Duodenal mucosa (tissue), 2 donors: ENCODE results near the gene TTC39C.

Experiments used
- H3K27ac ChIP-seq: one replicate; pipeline ENCODE4 v1.7.0; 2013; ENCODE audit warnings: low read depth, low read length
- H3K27me3 ChIP-seq, 2 donors: one replicate each; pipeline ENCODE4 v1.7.0; 2013; ENCODE audit warnings: low read length in 2 of 2, control low read depth in 1 of 2; ENCODE audit not compliant: insufficient read depth in 2 of 2, control insufficient read depth in 1 of 2
- H3K36me3 ChIP-seq, 2 donors: one replicate each; pipeline ENCODE4 v1.7.0; 2013; ENCODE audit warnings: low read length in 2 of 2, control low read depth in 1 of 2; ENCODE audit not compliant: insufficient read depth in 2 of 2, control insufficient read depth in 1 of 2
- H3K4me1 ChIP-seq, 2 donors: one replicate each; pipeline ENCODE4 v1.7.0; 2013; ENCODE audit warnings: low read length in 2 of 2, control low read depth in 1 of 2; ENCODE audit not compliant: insufficient read depth in 2 of 2, control insufficient read depth in 1 of 2
- H3K4me3 ChIP-seq, 2 donors: one replicate each; pipeline ENCODE4 v1.7.0; 2013; ENCODE audit warnings: low read length in 2 of 2, low read depth in 1 of 2
- H3K9ac ChIP-seq, 2 donors: one replicate each; pipeline ENCODE4 v1.7.0; 2013; ENCODE audit warnings: low read length in 2 of 2, low read depth in 1 of 2
- H3K9me3 ChIP-seq, 2 donors: one replicate each; pipeline ENCODE4 v1.7.0; 2013; ENCODE audit warnings: low read length in 2 of 2, control low read depth in 1 of 2; ENCODE audit not compliant: control insufficient read depth in 1 of 2

Gene TTC39C

DNA sequence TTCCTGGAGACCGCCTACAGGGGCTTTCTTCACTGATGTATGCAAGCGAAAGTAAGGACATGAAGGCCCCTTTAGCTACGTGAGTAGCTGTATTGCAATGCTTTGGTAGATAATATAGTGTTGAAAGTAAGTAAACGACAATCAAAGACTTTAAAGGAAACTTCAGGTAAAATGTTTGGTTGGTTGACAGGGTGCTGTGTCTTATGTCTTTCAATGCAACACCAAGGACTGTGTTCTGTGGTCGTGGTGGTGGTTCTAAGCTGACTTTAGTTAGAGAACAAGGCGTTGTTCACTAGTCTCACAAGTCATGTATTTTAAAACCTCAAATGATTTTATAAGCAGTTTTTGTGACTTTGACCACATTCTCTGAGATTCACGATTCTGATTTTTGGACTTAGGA lies 66.3 kb downstream of the TTC39C start:
- no peak overlapping the region for H3K4me3 ChIP-seq

DNA sequence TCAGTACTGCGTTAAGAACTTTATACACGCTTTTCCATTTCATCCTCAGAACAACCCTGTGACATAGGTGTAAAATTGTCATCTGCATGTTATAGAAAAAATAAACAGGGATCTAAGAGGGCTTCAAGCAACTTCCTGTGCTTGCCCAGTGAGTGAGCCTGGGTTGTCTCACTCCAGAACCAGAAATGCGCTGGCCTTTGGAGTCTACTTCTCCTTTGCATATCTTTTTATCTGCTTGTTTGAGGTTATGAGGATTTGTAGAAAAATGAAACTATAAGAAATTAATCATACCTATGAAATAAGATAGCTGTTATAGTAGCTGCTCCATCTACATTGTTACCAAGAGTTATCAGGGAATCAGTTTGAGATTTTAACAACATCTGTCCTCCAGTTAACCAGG lies 69.0 kb downstream of the TTC39C start:
- peaks cover 0 to 8% of the 10 kb centered on the region in 2 donors for H3K36me3 ChIP-seq
- no peak overlapping the region for H3K9ac ChIP-seq
- no peak overlapping the region for H3K4me3 ChIP-seq
- no peak overlapping the region for H3K27ac ChIP-seq
- no peaks in the 10 kb centered on the region for H3K4me1 ChIP-seq
- H3K9me3 ChIP-seq = no peaks in the 10 kb centered on the region
- no peaks in the 10 kb centered on the region for H3K27me3 ChIP-seq

More for the DNA sequence above, 66.3 kb downstream of the TTC39C start:
- H3K9me3 ChIP-seq = no peaks in the 10 kb centered on the region
- no peaks in the 10 kb centered on the region for H3K27me3 ChIP-seq
- no peak overlapping the region for H3K27ac ChIP-seq
- H3K4me1 ChIP-seq = peaks cover 6 to 10% of the 10 kb centered on the region in 2 donors
- H3K36me3 ChIP-seq = peaks cover 0 to 5% of the 10 kb centered on the region in 2 donors
- H3K9ac ChIP-seq = no peak overlapping the region

DNA sequence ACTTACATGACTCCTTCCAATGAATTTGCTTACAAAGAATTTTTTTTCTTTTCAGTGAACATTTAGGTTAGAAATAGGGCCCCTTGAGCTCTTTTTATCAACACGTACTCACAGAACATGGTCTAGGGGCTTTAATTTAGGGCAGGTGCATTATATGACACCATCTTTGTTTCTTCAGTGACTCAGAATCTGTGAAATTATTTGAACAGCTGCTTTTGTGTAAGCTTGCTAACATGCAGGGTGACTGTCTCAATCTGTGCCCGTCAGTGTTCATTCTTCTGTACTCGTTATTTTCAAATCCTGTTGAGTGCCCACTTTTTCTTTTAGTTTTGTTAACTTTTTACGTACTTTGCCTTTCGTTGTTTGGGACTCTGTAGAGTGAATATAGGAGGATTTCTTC lies 71.5 kb downstream of the TTC39C start:
- peaks cover 0 to 4% of the 10 kb centered on the region in 2 donors for H3K36me3 ChIP-seq
- no peak overlapping the region for H3K9ac ChIP-seq
- H3K4me1 ChIP-seq = no peaks in the 10 kb centered on the region
- no peaks in the 10 kb centered on the region for H3K9me3 ChIP-seq
- H3K27ac ChIP-seq = no peak overlapping the region
- no peaks in the 10 kb centered on the region for H3K27me3 ChIP-seq
- H3K4me3 ChIP-seq = no peak overlapping the region

DNA sequence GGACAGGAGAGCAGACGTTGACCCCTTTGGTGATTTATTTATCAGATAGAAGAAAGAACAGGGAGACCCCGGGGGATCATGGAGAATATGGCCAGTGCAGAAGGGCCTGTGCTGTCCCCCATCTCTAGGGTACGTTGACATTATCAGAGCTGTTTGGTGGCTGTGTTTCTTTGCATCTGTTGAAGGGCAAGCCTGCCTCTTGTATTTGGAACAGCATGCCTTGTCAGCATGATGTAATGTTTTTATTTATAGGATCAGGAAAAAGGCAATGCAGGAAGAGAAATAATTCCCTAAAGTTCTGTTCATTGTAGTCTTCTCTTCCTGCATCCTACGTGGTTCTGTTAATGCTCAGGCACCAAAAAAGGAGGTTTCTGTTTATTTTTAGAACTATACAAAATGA lies 74.5 kb downstream of the TTC39C start:
- H3K36me3 ChIP-seq = peaks cover 0 to 7% of the 10 kb centered on the region in 2 donors
- H3K9ac ChIP-seq = no peak overlapping the region
- H3K4me3 ChIP-seq = no peak overlapping the region
- H3K9me3 ChIP-seq = no peaks in the 10 kb centered on the region
- H3K27me3 ChIP-seq = no peaks in the 10 kb centered on the region
- H3K27ac ChIP-seq = no peak overlapping the region
- H3K4me1 ChIP-seq = no peaks in the 10 kb centered on the region

DNA sequence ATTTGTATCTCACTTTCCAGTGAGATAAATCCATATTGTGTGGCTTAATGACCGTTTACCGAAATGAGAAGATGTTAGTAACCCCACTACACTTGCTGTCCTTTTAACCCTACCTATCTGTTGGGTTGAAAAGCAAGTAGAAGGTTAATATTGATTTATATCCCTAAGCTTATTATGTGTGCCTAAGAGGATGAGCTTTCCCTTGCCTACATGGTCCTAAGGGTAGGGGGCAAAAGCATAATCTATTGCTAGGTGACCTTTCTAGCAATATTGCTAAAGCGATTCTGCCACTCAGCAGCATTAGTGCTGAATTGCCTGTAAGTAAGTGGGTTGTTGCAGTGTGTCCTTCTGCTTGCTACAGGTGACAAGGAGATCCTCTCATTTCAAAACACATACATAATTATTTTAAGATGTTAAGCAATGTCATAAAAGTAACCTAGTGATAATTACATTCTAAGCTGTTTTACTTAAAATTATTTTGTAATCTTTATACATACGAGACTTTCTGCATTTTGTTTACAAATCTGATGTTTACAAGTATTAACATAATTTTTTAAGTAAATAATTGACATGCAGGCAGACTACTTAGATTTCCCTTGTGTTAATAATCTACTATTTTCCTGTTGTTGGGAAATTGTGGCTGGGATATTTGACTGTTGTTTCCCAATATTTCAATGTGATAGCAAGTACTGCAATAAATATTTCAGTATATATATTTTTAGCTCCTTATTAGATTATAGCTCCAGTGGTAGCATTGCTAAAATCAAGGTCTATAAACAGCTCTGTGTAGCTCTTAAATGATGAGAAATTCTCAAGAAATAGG lies 75.2 kb downstream of the TTC39C start:
- Histone ChIP-seq H3K36me3 (peaks cover 0 to 7% of the 10 kb centered on the region in 2 donors), H3K4me1 (no peaks in the 10 kb centered on the region), H3K9ac (no peak overlapping the region), H3K9me3 (no peaks in the 10 kb centered on the region), H3K27me3 (no peaks in the 10 kb centered on the region), H3K27ac (no peak overlapping the region), H3K4me3 (no peak overlapping the region)

DNA sequence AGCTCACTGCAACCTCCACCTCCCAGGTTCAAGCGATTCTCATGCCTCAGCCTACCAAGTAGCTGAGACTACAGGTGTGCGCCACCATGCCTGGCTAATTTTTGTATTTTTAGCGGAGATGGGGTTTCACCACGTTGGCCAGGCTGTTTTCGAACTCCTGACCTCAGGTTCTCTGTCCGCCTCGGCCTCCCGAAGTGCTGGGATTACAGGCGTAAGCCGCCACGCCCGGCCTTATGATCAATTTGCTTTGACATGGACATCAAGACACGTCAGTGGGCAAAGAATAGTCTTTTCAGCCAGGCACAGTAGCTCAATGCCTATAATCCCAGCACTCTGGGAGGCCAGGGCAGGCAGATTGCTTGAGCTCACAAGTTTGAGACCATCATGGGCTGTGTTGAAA lies 76.3 kb downstream of the TTC39C start:
- Histone ChIP-seq H3K27me3 (no peaks in the 10 kb centered on the region), H3K36me3 (peaks cover 0 to 7% of the 10 kb centered on the region in 2 donors), H3K4me1 (no peaks in the 10 kb centered on the region), H3K4me3 (no peak overlapping the region), H3K9ac (no peak overlapping the region), H3K27ac (no peak overlapping the region), H3K9me3 (no peaks in the 10 kb centered on the region)

DNA sequence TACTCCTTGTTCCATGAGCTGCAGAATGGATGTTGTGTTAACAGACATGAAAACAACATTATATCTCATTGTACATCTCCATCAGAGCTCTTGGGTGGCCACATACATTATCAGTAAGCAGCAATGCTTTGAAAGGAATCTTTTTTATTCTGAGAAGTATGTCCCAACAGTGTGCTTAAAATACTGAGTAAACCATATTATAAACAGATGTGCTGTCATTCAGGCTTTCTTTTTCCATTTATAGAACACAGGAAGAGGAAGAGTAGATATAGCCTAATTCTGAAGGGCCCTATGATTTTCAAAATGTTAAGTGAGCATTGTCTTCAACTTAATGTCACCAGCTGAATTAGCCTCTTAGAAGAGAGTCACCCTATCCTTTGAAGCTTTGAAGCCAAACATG lies 80.0 kb downstream of the TTC39C start:
- Histone ChIP-seq H3K27me3 (no peaks in the 10 kb centered on the region), H3K4me3 (no peak overlapping the region), H3K36me3 (peaks cover 0 to 3% of the 10 kb centered on the region in 2 donors), H3K9ac (no peak overlapping the region), H3K27ac (no peak overlapping the region), H3K4me1 (no peaks in the 10 kb centered on the region), H3K9me3 (no peaks in the 10 kb centered on the region)

DNA sequence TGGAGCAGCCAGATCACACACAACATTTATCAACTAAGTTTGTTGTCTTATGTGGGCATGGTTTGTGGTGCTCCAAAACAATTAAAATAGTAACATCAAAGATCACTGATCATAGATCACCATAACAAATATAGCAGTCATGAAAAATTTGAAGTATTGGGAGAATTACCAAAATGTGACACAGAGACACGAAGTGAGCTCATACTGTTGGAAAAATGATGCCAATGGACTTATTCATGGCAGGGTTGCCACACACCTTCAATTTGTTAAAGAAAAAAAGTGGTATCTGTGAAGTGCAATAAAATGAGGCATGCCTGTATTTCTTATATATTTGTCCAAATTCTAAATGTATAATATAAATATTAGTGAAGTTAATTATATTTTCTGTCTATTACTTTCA lies 81.4 kb downstream of the TTC39C start:
- no peak overlapping the region for H3K4me3 ChIP-seq
- no peak overlapping the region for H3K9ac ChIP-seq
- no peak overlapping the region for H3K27ac ChIP-seq
- no peaks in the 10 kb centered on the region for H3K4me1 ChIP-seq
- no peaks in the 10 kb centered on the region for H3K27me3 ChIP-seq
- H3K9me3 ChIP-seq = no peaks in the 10 kb centered on the region
- peaks cover 0 to 3% of the 10 kb centered on the region in 2 donors for H3K36me3 ChIP-seq

DNA sequence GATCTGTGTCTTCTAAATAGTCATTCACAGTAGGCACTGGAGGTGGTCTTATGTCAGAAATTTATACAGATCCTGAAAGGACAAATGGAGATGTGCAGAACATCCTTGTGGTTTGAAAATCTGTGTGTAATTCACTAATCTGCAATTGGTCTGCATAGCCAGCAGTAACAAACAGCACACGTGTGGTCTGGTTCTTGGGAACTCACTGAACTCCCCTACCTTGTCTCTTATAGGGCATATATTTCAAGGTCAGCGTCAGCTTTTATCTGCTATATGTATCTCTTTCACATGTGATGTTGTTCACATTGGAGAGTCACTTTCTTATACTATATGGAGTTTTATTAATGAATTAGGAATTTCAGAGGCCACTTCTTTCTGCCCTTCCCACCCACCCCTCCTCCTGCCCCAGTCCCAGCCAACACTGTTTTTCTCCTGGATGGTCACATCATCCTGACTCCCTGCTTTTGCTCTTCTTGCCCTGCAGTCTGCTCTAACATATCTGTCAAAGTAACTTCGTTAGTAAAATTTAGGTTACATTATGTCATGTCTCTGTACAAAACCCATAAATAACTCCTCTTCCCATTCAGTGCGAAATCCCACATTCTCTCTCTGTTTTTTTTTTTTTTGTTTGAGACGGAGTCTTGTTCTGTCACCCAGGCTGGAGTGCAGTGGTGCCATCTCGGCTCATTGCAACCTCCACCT lies 88.9 kb downstream of the TTC39C start:
- Histone ChIP-seq H3K27ac (no peak overlapping the region), H3K9me3 (no peaks in the 10 kb centered on the region), H3K4me1 (no peaks in the 10 kb centered on the region), H3K27me3 (no peaks in the 10 kb centered on the region), H3K4me3 (no peak overlapping the region), H3K9ac (no peak overlapping the region), H3K36me3 (no peaks in the 10 kb centered on the region)

DNA sequence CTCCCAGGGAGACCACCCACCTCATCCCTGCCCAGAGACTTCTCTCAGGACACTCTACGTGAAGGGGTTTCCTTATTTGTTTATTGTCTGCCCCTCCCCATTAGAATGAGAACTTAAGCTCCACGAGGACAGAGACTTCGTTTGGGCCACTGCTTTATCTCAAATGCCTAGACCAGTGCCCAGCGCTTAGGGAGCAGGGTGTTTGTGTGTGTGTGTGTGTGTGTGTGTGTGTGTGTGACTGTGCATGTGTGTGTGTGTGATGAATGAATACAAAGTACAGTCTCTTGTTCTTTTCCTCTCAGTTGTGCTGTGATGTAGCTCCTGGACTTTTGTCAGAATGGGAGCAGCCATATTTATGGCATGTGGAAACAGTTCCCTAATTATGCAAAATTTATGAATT lies 89.9 kb downstream of the TTC39C start:
- no peaks in the 10 kb centered on the region for H3K27me3 ChIP-seq
- H3K9ac ChIP-seq = no peak overlapping the region
- no peaks in the 10 kb centered on the region for H3K9me3 ChIP-seq
- no peak overlapping the region for H3K27ac ChIP-seq
- H3K36me3 ChIP-seq = no peaks in the 10 kb centered on the region
- H3K4me3 ChIP-seq = no peak overlapping the region
- H3K4me1 ChIP-seq = no peaks in the 10 kb centered on the region
